ENCODE data around the gene NGEF. TPM values are rescaled to one million over a fixed set of nuclear protein-coding genes. Genes with fewer than 3 reads are reported as not detected.
A peak's percentile ranks its signal among the peaks of the same experiment; 100 is the strongest.

NGEF gene
- total and polyA plus RNA-seq, 2 donors (not counting 1 experiment from before 2014, with no cell fraction given) = under 0.01 to 0.24 TPM

DNA sequence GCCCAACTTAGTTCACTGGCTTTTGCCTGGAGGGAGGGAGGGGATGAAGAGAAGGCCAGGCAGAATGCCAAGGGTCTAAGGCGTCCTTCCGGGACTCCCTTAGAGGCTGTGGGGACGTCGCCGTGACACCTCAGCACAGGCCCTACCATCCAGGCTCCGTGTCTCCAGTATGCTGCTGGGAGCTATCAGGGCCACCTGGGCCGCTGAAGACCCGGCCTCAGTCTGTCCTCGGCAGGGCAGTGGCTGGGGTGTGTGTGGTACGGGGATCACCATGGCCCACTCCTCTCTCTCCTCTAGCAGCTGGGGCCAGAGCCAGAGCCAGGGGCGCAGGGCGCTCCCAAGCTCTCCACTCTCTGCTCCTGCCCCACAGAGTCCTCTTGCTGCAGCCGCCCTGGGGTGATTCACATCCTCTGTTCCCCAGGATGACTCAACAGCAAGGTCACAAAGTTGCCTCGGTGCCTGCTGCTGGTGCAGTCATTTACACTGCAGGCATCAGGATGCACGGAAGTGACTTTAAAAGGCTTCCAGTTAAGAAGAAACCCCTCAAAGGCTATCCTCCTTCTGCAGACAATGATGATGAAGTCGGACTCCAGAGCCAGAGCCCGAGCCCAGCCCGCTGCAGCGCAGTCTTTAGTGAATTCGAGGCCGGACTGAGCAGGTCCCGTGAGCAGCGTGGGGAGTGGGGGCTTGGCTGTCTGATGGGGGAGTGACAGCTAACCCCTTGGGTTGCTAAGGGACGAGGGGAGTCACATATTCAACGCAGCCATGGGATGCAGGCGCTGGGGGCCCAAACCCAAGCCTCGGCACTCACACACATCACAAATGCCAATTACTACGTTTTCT is 111.1 kb downstream of the NGEF start:
- Histone ChIP-seq H3K4me3 (replicated peaks in 1 of 4; ENCODE audit: control extremely low read depth in 1 of 4, insufficient read depth in 1 of 4, low read depth in 3 of 4, low read length in 4 of 4) (peak overlapping the region in 1 of 4 experiments; percentile 7), H3K4me1 (ENCODE audit: control insufficient read depth, extremely low read depth, insufficient read depth, low read length) (peaks cover 15% of the 10 kb centered on the region), H2AFZ (ENCODE audit: low read length) (peak overlapping the region; percentile 80), H4K20me1 (ENCODE audit: control insufficient read depth, extremely low read depth, insufficient read depth, low read length) (no peaks in the 10 kb centered on the region), H3K4me2 (ENCODE audit: extremely low read depth, insufficient read depth, low read length) (peak overlapping the region; percentile 78), H3K9me3 (ENCODE audit: control insufficient read depth, insufficient read depth, low read depth, low read length) (no peaks in the 10 kb centered on the region), H3K36me3 (ENCODE audit: control insufficient read depth, insufficient read depth, low read length) (peaks cover 2% of the 10 kb centered on the region), H3K27ac (ENCODE audit: insufficient read depth, low read length) (peak overlapping the region; percentile 96), H3K79me2 (ENCODE audit: control insufficient read depth, insufficient read depth, low read length) (no peaks in the 10 kb centered on the region), H3K9ac (ENCODE audit: insufficient read depth, low read length) (peak overlapping the region; percentile 62), H3K27me3 (ENCODE audit: control insufficient read depth, insufficient read depth, low read length) (no peaks in the 10 kb centered on the region)
- peak; percentile 88 to 93 for DNase-seq (ENCODE audit: low read depth in 2 of 2)
- TF ChIP-seq EZH2 (IDR thresholded peaks at IDR 0.05; ENCODE audit: low read length, missing control alignments) = no peak
- TF ChIP-seq, protein P1, sequence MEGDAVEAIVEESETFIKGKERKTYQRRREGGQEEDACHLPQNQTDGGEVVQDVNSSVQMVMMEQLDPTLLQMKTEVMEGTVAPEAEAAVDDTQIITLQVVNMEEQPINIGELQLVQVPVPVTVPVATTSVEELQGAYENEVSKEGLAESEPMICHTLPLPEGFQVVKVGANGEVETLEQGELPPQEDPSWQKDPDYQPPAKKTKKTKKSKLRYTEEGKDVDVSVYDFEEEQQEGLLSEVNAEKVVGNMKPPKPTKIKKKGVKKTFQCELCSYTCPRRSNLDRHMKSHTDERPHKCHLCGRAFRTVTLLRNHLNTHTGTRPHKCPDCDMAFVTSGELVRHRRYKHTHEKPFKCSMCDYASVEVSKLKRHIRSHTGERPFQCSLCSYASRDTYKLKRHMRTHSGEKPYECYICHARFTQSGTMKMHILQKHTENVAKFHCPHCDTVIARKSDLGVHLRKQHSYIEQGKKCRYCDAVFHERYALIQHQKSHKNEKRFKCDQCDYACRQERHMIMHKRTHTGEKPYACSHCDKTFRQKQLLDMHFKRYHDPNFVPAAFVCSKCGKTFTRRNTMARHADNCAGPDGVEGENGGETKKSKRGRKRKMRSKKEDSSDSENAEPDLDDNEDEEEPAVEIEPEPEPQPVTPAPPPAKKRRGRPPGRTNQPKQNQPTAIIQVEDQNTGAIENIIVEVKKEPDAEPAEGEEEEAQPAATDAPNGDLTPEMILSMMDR (conservative IDR thresholded peaks at IDR 0.05 in 1 of 2, IDR thresholded peaks at IDR 0.05 in 1 of 2; ENCODE audit: low read depth in 1 of 2, low read length in 2 of 2) = no peak

DNA sequence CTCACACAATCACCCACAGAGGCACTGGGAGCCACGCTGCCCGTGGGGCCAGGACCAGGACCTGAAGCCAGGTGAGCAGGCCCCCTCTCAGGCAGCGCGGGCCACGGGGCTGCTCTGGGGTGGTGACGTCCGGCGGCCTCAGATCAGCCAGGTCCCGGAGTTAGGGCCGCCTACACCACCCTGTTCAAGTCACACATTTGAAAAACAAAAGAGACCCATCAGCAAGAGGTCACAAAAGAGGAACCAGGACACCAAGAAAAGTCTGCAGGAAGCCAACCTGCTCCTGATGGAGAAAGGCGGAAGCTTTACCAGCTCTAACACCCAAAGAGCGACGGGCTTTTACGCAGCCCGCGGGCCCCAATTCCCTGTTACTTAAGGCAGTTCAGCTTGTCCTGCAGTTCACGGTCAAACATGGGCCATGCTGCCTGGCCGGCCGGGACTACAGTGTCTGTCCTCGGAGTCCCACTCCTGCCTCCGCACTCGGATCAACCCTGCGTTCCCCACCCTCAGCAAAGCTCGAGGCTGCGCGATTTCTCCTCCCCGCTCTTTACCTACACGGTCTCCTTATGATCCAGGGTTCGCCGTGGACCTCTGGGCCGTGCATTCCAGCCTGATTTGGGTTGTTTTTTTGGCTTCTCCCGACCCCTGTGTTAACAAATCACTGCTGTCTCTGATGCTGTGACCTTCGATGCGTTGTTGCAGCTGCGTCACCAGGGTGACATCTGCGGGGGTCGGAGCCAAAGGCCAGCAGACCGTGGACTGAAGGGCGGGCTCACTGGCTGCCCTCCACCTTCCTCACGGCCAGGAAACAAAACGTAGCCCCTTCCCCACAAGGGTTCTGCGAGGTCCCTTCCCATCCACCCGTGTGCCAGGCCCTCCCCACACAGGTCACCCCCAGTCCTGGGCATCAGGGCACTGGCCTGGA is 112.0 kb downstream of the NGEF start:
- H2AFZ ChIP-seq (ENCODE audit: low read length) = peak overlapping the region; percentile 80
- H3K4me2 ChIP-seq (ENCODE audit: extremely low read depth, insufficient read depth, low read length) = peak overlapping the region; percentile 8
- H3K27me3 ChIP-seq (ENCODE audit: control insufficient read depth, insufficient read depth, low read length) = no peaks in the 10 kb centered on the region
- DNase-seq (ENCODE audit: low read depth in 2 of 2) = peak in 1 of 2 donors; percentile 11
- H3K9ac ChIP-seq (ENCODE audit: insufficient read depth, low read length) = peak overlapping the region; percentile 62
- TF ChIP-seq, protein P1 (conservative IDR thresholded peaks at IDR 0.05 in 1 of 2, IDR thresholded peaks at IDR 0.05 in 1 of 2; ENCODE audit: low read depth in 1 of 2, low read length in 2 of 2) = no peak
- TF ChIP-seq EZH2 (IDR thresholded peaks at IDR 0.05; ENCODE audit: low read length, missing control alignments) = no peak
- H3K27ac ChIP-seq (ENCODE audit: insufficient read depth, low read length) = peak overlapping the region; percentile 96
- peaks cover 2% of the 10 kb centered on the region for H3K36me3 ChIP-seq (ENCODE audit: control insufficient read depth, insufficient read depth, low read length)
- H4K20me1 ChIP-seq (ENCODE audit: control insufficient read depth, extremely low read depth, insufficient read depth, low read length) = no peaks in the 10 kb centered on the region
- peaks cover 15% of the 10 kb centered on the region for H3K4me1 ChIP-seq (ENCODE audit: control insufficient read depth, extremely low read depth, insufficient read depth, low read length)
- H3K4me3 ChIP-seq (replicated peaks in 1 of 4; ENCODE audit: control extremely low read depth in 1 of 4, insufficient read depth in 1 of 4, low read depth in 3 of 4, low read length in 4 of 4) = peak overlapping the region in 1 of 4 experiments; percentile 7
- no peaks in the 10 kb centered on the region for H3K79me2 ChIP-seq (ENCODE audit: control insufficient read depth, insufficient read depth, low read length)
- no peaks in the 10 kb centered on the region for H3K9me3 ChIP-seq (ENCODE audit: control insufficient read depth, insufficient read depth, low read depth, low read length)

Data from fibroblast of lung (primary cell).